ENCODE data around the gene ARSD.

DNA sequence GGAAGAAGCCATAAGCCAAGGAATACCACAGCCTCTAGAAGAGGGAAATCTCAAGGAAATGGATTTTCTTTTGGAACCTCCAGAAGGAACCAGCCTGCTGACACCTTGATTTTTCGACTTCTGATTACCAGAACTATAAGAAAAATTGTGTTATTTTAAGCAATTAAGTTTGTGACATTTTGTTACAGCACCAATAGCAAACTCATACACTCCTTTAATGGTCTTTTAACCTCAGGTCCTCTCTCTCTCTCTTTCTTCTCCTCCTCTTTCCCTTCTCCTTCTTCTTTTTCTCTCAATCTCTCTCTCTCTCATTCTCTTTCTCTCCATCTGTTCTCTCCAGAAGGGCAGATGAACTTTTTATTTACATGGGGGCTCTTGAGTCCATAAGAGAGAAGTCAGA lies 26.3 kb downstream of the ARSD start:
- TF ChIP-seq, protein P1, sequence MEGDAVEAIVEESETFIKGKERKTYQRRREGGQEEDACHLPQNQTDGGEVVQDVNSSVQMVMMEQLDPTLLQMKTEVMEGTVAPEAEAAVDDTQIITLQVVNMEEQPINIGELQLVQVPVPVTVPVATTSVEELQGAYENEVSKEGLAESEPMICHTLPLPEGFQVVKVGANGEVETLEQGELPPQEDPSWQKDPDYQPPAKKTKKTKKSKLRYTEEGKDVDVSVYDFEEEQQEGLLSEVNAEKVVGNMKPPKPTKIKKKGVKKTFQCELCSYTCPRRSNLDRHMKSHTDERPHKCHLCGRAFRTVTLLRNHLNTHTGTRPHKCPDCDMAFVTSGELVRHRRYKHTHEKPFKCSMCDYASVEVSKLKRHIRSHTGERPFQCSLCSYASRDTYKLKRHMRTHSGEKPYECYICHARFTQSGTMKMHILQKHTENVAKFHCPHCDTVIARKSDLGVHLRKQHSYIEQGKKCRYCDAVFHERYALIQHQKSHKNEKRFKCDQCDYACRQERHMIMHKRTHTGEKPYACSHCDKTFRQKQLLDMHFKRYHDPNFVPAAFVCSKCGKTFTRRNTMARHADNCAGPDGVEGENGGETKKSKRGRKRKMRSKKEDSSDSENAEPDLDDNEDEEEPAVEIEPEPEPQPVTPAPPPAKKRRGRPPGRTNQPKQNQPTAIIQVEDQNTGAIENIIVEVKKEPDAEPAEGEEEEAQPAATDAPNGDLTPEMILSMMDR (IDR thresholded peaks at IDR 0.05) = no peak
- no peak for TF ChIP-seq POLR2A (IDR thresholded peaks at IDR 0.05)
